PC-9 (cell line): ENCODE data around the gene HNRNPA0.

Experiments used
- CTCF ChIP-seq: fragments of 200-600 bp; sonication (generic); conservative IDR thresholded peaks from 2 replicates; pipeline ENCODE4 v1.6.1; 2017; ENCODE audit warnings: mixed run types, antibody characterized with exemption, mild to moderate bottlenecking, moderate library complexity
- EZH2 ChIP-seq: fragments of 200-600 bp; sonication (generic); IDR thresholded peaks from 2 replicates; pipeline ENCODE4 v1.8.0; 2017; ENCODE audit warnings: antibody characterized with exemption, low read depth

DNA sequence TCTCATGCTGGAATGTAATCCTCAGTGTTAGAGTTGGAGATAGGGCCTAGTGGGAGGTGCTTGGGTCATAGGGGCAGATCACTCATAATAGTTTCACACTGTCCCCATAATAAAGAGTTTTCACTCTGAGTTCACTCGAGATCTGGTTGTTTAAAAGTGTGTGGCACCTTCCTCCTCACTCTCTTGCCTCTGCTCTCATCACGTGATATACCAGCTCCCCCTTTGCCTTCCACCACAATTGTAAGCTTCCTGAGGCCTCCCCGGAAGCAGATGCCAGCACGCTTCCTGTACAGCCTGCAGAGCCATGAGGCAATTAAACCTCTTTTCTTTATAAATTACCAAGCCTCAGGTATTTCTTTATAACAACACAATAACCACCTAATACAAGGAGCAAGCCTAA is 14.4 kb downstream of the HNRNPA0 start:
- TF ChIP-seq CTCF, result no peak
- no peak for TF ChIP-seq EZH2
